Endothelial cell of umbilical vein (primary cell): ENCODE results near the gene MYMK. TPM values are rescaled to one million over a fixed set of nuclear protein-coding genes. Genes with fewer than 3 reads are reported as not detected.

Experiments
- BruUV-seq: library from RNA; stranded (reverse); fragments of 400-500 nt; replicated peaks from 2 replicates; lab custom pipeline; 2021; lab: Mats Ljungman, UMichigan
- CTCF ChIA-PET: fragments of 300-600, 350-600 bp; sonication (Branson Sonifier 250); formaldehyde crosslinking; loops from one replicate; lab custom pipeline; 2021; ENCODE audit warnings: antibody characterized with exemption, inconsistent platforms; lab: Charles Lee
- POLR2A ChIA-PET: fragments of 300-600, 350-600 bp; sonication (Branson Sonifier 250); formaldehyde crosslinking; loops from one replicate; lab custom pipeline; 2021; ENCODE audit warnings: antibody characterized with exemption, inconsistent platforms; lab: Charles Lee
- DNase-seq: peaks from one replicate; pipeline ENCODE4 v3.0.0-alpha.2; 2011; ENCODE audit warnings: low read depth, low spot score
- FAIRE-seq: peaks from 2 replicates; lab custom pipeline; 2011; peaks lifted over from hg19 to GRCh38; lab: Jason Lieb, UNC
- H2AFZ ChIP-seq: 2 replicates; pipeline ENCODE4 v1.6.0; 2012; ENCODE audit warnings: low read depth, low read length, control low read depth, inconsistent platforms
- H3K27ac ChIP-seq: 2 replicates; pipeline ENCODE4 v1.5.1; 2011; ENCODE audit warnings: low read depth, mild to moderate bottlenecking, control low read depth, low read length, moderate library complexity; ENCODE audit not compliant: insufficient read depth
- H3K27me3 ChIP-seq, 2 experiments: 2 replicates each; pipeline versions ENCODE4 v1.6.0 to v1.6.1; 2011; ENCODE audit warnings: low read length in 2 of 2, mixed read lengths in 1 of 2; ENCODE audit not compliant: control insufficient read depth in 2 of 2, insufficient read depth in 2 of 2
- H3K36me3 ChIP-seq, 2 experiments: 2 replicates in 1 of 2; 3 replicates in 1 of 2; pipeline ENCODE4 v1.5.1; 2011; ENCODE audit warnings: low read length in 2 of 2, mild to moderate bottlenecking in 1 of 2, moderate library complexity in 1 of 2; ENCODE audit not compliant: control insufficient read depth in 2 of 2, insufficient read depth in 2 of 2; ENCODE audit errors: extremely low read depth in 1 of 2
- H3K4me1 ChIP-seq: 3 replicates; pipeline ENCODE4 v1.5.1; 2011; ENCODE audit warnings: mild to moderate bottlenecking, low read length; ENCODE audit not compliant: control insufficient read depth, insufficient read depth; ENCODE audit errors: extremely low read depth
- H3K4me2 ChIP-seq: 2 replicates; pipeline ENCODE4 v1.6.1; 2011; ENCODE audit warnings: low read length, control low read depth, mixed read lengths; ENCODE audit not compliant: insufficient read depth
- H3K4me3 ChIP-seq, 3 experiments: fragments of 200-600 bp in 1 of 3; sonication (generic), shearing (Covaris generic) in 1 of 3; replicated peaks in 1 of 3; 2 replicates each; pipeline ENCODE4 v1.5.1; 2011 to 2016; ENCODE audit warnings: control low read depth in 3 of 3, low read length in 3 of 3, mild to moderate bottlenecking in 2 of 3, inconsistent platforms in 1 of 3, low read depth in 1 of 3, moderate library complexity in 1 of 3; ENCODE audit not compliant: insufficient read depth in 1 of 3
- H3K79me2 ChIP-seq: 2 replicates; pipeline ENCODE4 v1.6.0; 2012; ENCODE audit warnings: low read length, inconsistent platforms; ENCODE audit not compliant: control insufficient read depth, insufficient read depth
- H3K9ac ChIP-seq: replicated peaks from 2 replicates; pipeline ENCODE3; 2011; ENCODE audit warnings: low read length, control low read depth; ENCODE audit not compliant: insufficient read depth; ENCODE audit errors: extremely low read depth
- H3K9me1 ChIP-seq: replicated peaks from 3 replicates; pipeline ENCODE4 v1.6.0; 2011; ENCODE audit warnings: mild to moderate bottlenecking, low read length; ENCODE audit not compliant: control insufficient read depth, insufficient read depth; ENCODE audit errors: extremely low read depth
- H3K9me3 ChIP-seq: replicated peaks from 2 replicates; pipeline ENCODE4 v1.5.1; 2012; ENCODE audit warnings: low read length, inconsistent platforms; ENCODE audit not compliant: control insufficient read depth, insufficient read depth
- H4K20me1 ChIP-seq: replicated peaks from 2 replicates; pipeline ENCODE3; 2011; ENCODE audit warnings: mild to moderate bottlenecking, low read length; ENCODE audit not compliant: control insufficient read depth, insufficient read depth; ENCODE audit errors: extremely low read depth
- FOS ChIP-seq: IDR thresholded peaks from 2 replicates; pipeline ENCODE4 v1.6.1; 2011; ENCODE audit warnings: mild to moderate bottlenecking, low read length, moderate library complexity, borderline replicate concordance; ENCODE audit not compliant: insufficient read depth
- GATA2 ChIP-seq: IDR thresholded peaks from 2 replicates; pipeline ENCODE4 v1.7.0; 2011; ENCODE audit warnings: low read depth, mild to moderate bottlenecking, moderate library complexity, mixed read lengths, low read length; ENCODE audit not compliant: insufficient read length, insufficient read depth
- JUN ChIP-seq: IDR thresholded peaks from 2 replicates; pipeline ENCODE4 v1.6.1; 2011; ENCODE audit warnings: borderline replicate concordance, low read depth; ENCODE audit not compliant: insufficient read length, insufficient read depth
- MYC ChIP-seq: IDR thresholded peaks from one replicate; pipeline ENCODE4 v1.6.1; 2011; ENCODE audit warnings: mild to moderate bottlenecking, low read depth, low read length
- POLR2A ChIP-seq: IDR thresholded peaks from 2 replicates; pipeline ENCODE4 v1.6.1; 2012; ENCODE audit warnings: low read depth, mild to moderate bottlenecking, control low read depth, low read length
- dilution Hi-C: fragments of 300-500 bp; cut with MboI; formaldehyde crosslinking; loops from one replicate; pipeline ENCODE4 v1.15.0; 2019; ENCODE audit warnings: low sequenced_read_pairs; ENCODE audit not compliant: extremely low pct_ligation_motif_present
- intact Hi-C: fragments of 100-400 bp; cut with micrococcal nuclease; formaldehyde crosslinking; loops from one replicate; pipeline ENCODE4 v1.10.0; 2022
- polyA plus RNA-seq, 4 experiments: library from polyadenylated mRNA; depleted of rRNA in 3 of 4; stranded (reverse) in 3 of 4; unstranded in 1 of 4; fragments of >200 nt; gene quantifications; 2 replicates each; pipeline versions ENCODE4 v1.2.1 to v1.2.3, GENCODE V29; 2011 to 2012; ENCODE audit warnings: missing spikeins in 1 of 4
- total RNA-seq: library from RNA; stranded (reverse); gene quantifications from 2 replicates; pipeline ENCODE4 v1.2.3, GENCODE V29; 2021
- TF ChIP-seq, protein P1 (sequence below): IDR thresholded peaks from 2 replicates; pipeline ENCODE4 v1.6.1; 2011; ENCODE audit not compliant: insufficient read depth, insufficient read length
- TF ChIP-seq, protein P2 (sequence below), 2 donors: IDR thresholded peaks; 1 replicate in 1 of 2; 2 replicates in 1 of 2; pipeline ENCODE4 v1.5.1; 2011; ENCODE audit warnings: low read length in 2 of 2, mild to moderate bottlenecking in 2 of 2, moderate library complexity in 2 of 2, control low read depth in 1 of 2, inconsistent platforms in 1 of 2, low read depth in 1 of 2; ENCODE audit not compliant: insufficient read depth in 1 of 2; ENCODE audit errors: extremely low read depth in 1 of 2

MYMK gene
- total and polyA plus RNA-seq, 2 donors (not counting 3 experiments of a cell fraction or from before 2014, with no cell fraction given), result not detected

DNA sequence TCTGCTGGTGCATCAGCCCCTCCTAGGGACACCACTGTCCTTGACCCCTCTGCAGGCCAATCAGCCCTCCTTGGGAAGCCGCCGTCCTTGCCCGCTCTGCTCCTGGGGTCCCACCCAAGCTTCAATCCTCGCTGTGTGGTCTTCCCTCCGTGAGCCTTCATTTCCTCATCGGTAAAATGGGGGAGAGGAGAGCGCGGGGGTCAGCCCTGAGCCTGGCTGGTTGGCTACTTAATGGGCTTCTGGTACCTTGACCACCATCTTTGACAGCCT is 33.2 kb downstream of the MYMK start:
- dilution Hi-C loops, result no loop called here
- no peak for FAIRE-seq

More for the DNA sequence above, 33.2 kb downstream of the MYMK start:
- ChIA-PET CTCF (interaction anchor here (2.2 kb wide), 1 partner anchor 306 kb away, joined by 9 read pairs; no protein-coding TSS in a partner anchor), POLR2A (no interaction called here)
- Histone ChIP-seq H3K4me1 (no peaks in the 10 kb centered on the region), H3K9ac (no peak overlapping the region), H3K9me3 (no peaks in the 10 kb centered on the region), H3K4me3 (no peak overlapping the region), H3K9me1 (no peaks in the 10 kb centered on the region), H3K79me2 (no peaks in the 10 kb centered on the region), H2AFZ (no peak overlapping the region), H3K36me3 (no peaks in the 10 kb centered on the region), H3K27ac (no peak overlapping the region), H3K27me3 (no peaks in the 10 kb centered on the region), H3K4me2 (no peak overlapping the region), H4K20me1 (no peaks in the 10 kb centered on the region)
- no peak for DNase-seq
- TF ChIP-seq, protein P1, sequence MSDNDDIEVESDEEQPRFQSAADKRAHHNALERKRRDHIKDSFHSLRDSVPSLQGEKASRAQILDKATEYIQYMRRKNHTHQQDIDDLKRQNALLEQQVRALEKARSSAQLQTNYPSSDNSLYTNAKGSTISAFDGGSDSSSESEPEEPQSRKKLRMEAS, result no peak
- TF ChIP-seq MYC (no peak), JUN (no peak), POLR2A (no peak), FOS (no peak), GATA2 (no peak)
- TF ChIP-seq, protein P2, sequence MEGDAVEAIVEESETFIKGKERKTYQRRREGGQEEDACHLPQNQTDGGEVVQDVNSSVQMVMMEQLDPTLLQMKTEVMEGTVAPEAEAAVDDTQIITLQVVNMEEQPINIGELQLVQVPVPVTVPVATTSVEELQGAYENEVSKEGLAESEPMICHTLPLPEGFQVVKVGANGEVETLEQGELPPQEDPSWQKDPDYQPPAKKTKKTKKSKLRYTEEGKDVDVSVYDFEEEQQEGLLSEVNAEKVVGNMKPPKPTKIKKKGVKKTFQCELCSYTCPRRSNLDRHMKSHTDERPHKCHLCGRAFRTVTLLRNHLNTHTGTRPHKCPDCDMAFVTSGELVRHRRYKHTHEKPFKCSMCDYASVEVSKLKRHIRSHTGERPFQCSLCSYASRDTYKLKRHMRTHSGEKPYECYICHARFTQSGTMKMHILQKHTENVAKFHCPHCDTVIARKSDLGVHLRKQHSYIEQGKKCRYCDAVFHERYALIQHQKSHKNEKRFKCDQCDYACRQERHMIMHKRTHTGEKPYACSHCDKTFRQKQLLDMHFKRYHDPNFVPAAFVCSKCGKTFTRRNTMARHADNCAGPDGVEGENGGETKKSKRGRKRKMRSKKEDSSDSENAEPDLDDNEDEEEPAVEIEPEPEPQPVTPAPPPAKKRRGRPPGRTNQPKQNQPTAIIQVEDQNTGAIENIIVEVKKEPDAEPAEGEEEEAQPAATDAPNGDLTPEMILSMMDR (IDR thresholded peaks at IDR 0.05; ENCODE audit: extremely low read depth in 1 of 2, insufficient read depth in 1 of 2, low read depth in 1 of 2, low read length in 2 of 2), result no peak
- intact Hi-C loops, result no loop called here
- BruUV-seq, result no TSS peak
